ENCODE measurements around the gene GMDS.

DNA sequence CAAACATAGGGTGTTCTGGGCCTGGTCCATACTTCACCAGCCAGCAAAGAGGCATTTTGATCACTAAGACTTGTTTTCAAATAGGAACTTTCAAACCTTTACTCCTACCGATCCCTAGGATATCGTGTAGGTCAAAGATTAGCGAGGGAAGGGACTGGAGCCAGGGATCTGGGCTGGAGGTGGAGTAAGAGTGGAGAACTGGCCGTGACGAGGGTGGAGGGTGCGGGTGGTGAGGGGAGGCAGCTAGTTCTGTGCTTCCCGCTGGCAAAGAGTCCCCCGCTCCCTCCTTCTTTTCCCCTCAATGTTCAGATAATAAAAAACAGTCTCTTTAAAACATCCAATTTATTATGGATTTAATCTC is 446.5 kb downstream of the GMDS start:
- TF ChIP-seq NRF1 (IDR thresholded peaks at IDR 0.05; ENCODE audit: low read depth, low read length) (no peak), JUND (IDR thresholded peaks at IDR 0.05) (no peak), YY1 (IDR thresholded peaks at IDR 0.05; ENCODE audit: low read depth) (no peak), EP300 (IDR thresholded peaks at IDR 0.05; ENCODE audit: borderline replicate concordance in 1 of 2, low read depth in 1 of 2, low read length in 1 of 2) (no peak)
- TF ChIP-seq, protein P1, sequence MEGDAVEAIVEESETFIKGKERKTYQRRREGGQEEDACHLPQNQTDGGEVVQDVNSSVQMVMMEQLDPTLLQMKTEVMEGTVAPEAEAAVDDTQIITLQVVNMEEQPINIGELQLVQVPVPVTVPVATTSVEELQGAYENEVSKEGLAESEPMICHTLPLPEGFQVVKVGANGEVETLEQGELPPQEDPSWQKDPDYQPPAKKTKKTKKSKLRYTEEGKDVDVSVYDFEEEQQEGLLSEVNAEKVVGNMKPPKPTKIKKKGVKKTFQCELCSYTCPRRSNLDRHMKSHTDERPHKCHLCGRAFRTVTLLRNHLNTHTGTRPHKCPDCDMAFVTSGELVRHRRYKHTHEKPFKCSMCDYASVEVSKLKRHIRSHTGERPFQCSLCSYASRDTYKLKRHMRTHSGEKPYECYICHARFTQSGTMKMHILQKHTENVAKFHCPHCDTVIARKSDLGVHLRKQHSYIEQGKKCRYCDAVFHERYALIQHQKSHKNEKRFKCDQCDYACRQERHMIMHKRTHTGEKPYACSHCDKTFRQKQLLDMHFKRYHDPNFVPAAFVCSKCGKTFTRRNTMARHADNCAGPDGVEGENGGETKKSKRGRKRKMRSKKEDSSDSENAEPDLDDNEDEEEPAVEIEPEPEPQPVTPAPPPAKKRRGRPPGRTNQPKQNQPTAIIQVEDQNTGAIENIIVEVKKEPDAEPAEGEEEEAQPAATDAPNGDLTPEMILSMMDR (IDR thresholded peaks at IDR 0.05) = no peak

Measured in SK-N-SH (cell line).